GM15510 (cell line): ENCODE data around the gene NCS1.

Experiments used
- POLR2A ChIP-seq: IDR thresholded peaks from 3 replicates; pipeline ENCODE4 v1.6.1; 2011; ENCODE audit warnings: borderline replicate concordance; ENCODE audit not compliant: insufficient read length; ENCODE audit errors: extremely low read depth

Gene NCS1

GRCh38 chr9:130243015-130243881 is 71.0 kb downstream of the NCS1 start:
- no peak for TF ChIP-seq POLR2A

DNA sequence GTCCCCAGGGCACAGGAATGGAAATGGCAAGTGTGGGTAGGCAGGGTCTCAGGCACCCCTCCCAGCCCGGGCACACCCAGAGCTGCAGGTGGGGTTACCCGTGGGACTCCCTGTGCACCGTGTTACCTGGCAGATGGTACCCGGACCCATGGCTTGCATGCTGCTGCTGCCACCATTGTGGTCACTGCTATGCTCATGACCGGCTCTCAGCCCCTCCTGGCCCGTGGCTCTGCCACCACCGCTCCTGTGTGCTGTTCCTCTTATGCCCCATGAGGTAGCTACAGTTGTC is 71.6 kb downstream of the NCS1 start:
- TF ChIP-seq POLR2A: no peak

- no peak for TF ChIP-seq POLR2A
Measured at GRCh38 chr9:130244548-130245165, 72.5 kb downstream of the NCS1 start.

- TF ChIP-seq POLR2A: no peak
Measured at GRCh38 chr9:130245474-130245873, 73.3 kb downstream of the NCS1 start.

DNA sequence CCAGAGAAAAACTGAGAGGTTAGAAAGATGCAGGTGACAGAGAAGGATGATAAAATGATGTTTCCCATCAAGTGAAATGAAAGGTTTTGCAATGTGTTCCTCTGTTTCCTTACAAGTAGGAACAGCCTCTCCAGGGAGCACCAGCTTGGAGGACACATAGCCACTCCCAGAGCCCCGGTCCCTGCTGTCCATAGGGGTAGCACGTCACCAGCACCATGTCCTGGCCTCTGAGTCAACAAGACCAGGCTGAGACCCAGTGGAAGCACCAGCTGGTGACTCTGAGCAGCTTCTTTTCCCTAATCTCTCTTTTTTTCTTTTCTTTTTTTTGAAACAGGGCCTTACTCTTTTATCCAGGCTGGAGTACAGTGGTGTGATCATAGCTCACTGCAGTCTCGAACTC is 73.9 kb downstream of the NCS1 start:
- no peak for TF ChIP-seq POLR2A

DNA sequence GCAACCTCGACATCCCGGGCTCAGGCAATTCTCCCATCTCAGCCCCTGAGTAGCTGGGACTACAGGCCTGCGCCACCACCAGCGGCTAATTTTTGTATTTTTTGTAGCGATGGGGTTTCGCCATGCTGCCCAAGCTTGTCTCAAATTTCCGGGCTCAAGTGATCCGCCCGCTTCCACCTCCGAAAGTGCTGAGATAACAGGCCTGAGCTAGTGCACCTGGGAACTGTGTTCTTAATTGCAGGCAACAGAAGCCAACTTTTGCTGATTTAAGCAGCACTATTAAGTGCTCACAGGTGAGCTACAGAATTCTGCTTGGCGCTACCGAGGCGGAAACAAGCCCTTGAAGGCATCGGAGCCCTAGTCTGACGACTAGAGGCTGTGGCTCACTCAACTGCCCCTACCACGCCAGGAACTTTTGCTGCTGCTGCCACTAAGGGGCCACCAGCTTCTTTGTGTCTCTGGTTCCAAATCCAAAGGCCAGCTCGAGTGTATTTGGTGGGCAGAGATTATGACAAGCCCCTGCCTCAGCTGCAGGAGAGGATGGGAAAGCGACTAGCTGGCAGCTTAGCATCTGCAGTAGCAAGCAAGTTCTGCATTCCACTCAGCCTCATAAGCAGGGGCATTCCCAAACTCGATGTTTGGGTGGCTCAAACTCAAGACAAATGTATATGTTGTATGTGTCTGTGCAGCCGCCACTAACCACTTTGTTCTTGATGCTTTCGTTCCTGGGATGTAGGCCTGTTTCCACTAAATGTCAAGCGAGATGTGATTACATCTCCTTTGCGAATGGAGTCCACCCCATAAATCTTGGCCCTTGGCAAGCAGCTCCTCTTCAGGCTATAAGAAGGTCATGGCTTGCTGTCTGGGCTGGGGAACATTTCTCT is 82.8 kb downstream of the NCS1 start:
- no peak for TF ChIP-seq POLR2A

DNA sequence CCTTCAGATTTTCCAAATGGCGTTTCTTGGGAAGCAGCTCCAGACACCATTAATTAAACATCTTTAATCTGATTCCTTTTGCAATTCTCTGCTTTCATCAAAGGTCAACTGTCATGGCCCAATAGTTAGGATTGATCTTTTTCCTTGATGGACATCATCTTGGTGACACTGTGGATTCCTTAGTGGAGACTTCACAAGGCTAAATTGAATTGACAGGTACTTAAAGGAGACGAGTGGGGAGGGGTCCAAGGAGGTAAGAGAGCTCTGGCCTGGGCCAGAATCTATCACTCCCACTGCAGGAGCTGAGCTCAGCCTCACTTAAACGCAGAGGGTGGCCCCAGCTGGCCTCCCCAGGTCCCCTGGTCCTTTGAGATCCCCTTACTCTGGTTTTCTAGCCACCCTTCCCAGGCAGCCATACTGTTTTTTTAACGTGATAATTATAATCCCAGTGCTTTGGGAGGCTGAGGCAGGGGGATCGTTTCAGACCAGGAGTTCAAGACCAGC is 83.5 kb downstream of the NCS1 start:
- TF ChIP-seq POLR2A: no peak

- TF ChIP-seq POLR2A: no peak
Measured at GRCh38 chr9:130256644-130257043, 84.4 kb downstream of the NCS1 start.

DNA sequence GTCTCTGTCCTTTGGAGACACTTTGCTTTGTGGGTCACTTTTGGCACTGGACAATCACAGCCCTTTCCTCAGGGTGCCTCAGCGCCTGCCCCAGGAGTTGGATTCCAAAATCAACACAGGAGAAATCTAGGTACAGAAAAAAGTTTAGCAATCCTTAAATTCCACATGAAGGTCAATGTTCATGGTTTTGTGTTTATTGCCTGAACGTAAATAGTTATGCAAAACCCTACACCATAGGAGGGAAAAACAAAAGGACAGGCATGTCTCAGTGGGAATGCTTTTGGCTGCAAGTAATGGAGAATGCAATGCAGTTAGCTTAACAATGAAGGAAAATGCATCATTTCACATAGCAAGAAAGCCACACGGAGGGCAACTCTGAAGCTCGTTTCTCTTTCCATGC is 86.8 kb downstream of the NCS1 start:
- TF ChIP-seq POLR2A: no peak

DNA sequence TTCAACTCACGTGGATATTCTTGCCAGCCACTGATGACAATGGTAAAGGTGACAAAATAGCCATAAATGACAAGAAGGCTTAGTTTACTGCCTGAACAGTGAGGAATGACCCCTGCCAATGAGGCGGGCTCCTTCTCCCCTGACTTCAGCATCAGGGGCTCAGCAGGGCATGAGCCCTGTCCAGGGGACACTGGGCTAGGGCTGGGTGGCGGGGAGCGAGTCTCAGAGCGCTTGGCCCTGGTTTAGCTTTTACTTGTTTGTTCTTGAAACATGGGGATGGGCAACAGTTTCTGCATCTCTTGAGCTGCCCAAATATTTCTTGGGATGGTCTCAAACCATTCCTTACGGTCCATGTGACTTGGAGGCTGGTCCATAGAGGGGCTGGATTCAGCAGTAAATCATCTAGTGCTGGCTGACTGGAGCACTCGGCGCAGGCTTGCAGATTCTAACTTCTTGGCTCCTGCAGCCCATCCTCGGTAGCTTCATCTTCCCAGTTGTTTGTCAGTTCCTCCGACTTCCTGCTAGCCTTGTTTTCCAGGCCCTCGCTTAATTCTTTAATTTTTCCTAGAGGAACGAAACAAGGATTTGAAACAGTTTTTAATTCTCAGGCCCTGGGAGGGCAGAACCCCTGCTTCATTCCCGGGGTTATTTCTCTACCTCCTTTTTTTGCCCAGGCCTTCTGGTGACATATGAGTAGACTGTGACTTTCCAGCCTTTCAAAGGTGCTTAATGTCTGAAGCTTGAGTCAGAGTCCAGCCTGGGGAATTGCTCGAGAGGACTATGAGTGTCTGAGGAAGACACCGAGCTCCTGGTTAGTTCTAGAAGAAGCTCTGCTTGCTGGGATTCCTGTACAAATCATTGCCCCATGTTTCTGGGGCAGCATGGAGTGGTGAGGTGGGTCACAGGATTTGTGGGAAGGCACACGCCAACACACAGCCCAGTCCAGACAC is 88.9 kb downstream of the NCS1 start:
- TF ChIP-seq POLR2A: no peak

DNA sequence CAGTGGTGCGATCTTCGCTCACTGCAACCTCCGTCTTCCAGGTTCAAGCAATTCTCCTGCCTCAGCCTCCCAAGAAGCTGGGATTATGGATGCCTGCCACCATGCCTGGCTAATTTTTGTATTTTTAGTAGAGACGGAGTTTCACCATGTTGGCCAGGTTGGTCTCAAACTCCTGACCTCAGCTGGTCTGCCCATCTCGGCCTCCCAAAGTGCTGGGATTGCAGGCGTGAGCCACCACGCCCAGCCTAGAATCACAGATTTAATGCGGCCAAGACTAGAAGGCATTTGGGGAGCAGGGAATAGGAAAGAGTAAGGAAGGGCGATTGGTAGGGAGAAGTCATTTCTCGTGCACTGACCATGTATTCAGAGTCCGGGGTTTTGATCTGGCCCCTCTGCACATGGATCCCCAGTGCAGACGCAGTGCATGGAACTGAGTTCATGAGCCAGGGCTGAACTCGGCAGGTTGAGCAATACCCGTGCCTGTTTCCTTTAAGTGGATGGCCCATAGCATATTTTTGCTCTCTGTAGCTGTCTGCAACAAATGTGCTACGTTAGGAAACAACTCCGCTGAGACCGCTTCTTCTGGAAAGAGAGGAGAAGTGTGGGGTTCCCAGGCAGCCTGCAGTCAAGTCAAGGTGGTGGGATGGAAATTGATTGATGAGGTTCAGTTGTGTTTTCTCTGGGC is 90.0 kb downstream of the NCS1 start:
- no peak for TF ChIP-seq POLR2A

GRCh38 chr9:130262771-130263170 is 90.6 kb downstream of the NCS1 start:
- TF ChIP-seq POLR2A: no peak

DNA sequence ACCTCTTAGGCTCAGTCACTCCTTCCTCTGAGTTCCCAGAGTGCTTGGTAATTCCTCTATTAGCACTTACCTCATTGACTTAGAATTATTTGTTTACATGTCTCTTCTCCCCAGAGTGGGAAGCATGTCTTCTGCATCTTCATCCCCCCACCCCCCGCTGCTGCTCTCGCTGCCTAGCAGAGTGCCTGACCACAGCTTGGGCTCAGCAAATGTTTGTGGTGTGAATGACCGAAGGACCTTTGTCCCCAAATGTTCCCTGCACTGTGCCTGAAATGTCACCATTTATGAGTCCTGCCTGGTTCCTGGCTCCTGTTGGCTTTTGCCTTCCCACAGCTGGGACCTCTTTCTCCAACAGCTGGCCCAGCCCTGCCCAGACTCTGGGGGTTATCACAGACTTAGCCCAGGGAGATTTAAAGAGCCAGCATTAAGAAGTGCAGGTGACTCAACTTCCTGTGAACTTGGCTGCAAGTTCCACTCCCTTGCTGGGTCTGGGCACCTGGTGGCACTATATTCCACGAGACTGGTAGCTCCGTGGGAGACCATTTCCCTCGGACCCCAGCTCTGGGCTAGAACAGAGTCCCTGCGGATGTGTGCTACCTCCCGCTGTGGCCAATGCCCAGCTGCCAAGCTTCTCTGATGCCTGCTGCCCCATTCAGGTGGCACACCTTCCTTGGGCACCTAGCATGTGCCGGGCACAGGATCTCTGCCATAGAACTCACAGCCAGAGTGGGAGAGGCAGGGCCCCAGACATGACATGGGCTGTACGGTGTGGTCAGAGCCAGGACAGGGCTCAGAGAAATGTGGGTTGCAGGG is 91.6 kb downstream of the NCS1 start:
- TF ChIP-seq POLR2A: no peak
